Skeletal muscle tissue (tissue), 4 donors: ENCODE measurements around the gene ZNF777. TPM values are rescaled to one million over a fixed set of nuclear protein-coding genes. Genes with fewer than 3 reads are reported as not detected.
A peak's percentile ranks its signal among the peaks of the same experiment; 100 is the strongest.

Experiments
- H3K27ac ChIP-seq: one replicate; pipeline ENCODE4 v1.7.0; 2013; ENCODE audit warnings: mild to moderate bottlenecking, low read depth, low read length, inconsistent platforms
- H3K27me3 ChIP-seq, 3 donors: one replicate each; pipeline ENCODE4 v1.7.0; 2013; ENCODE audit warnings: low read length in 3 of 3; ENCODE audit not compliant: control insufficient read depth in 3 of 3, insufficient read depth in 3 of 3
- H3K36me3 ChIP-seq, 3 donors: one replicate each; pipeline ENCODE4 v1.7.0; 2013; ENCODE audit warnings: low read length in 3 of 3; ENCODE audit not compliant: control insufficient read depth in 3 of 3, insufficient read depth in 3 of 3
- H3K4me1 ChIP-seq, 3 donors: one replicate each; pipeline ENCODE4 v1.7.0; 2013; ENCODE audit warnings: low read length in 3 of 3, mild to moderate bottlenecking in 3 of 3; ENCODE audit not compliant: control insufficient read depth in 3 of 3, insufficient read depth in 3 of 3
- H3K4me3 ChIP-seq, 3 donors: one replicate each; pipeline ENCODE4 v1.7.0; 2013; ENCODE audit warnings: low read length in 3 of 3
- H3K9ac ChIP-seq, 3 donors: one replicate each; pipeline ENCODE4 v1.7.0; 2013; ENCODE audit warnings: low read length in 3 of 3, mild to moderate bottlenecking in 3 of 3, moderate library complexity in 2 of 3, low read depth in 1 of 3
- H3K9me3 ChIP-seq, 3 donors: one replicate each; pipeline ENCODE4 v1.7.0; 2013; ENCODE audit warnings: low read length in 3 of 3; ENCODE audit not compliant: control insufficient read depth in 3 of 3
- total RNA-seq: library from RNA; depleted of rRNA; stranded (reverse); fragments of >200 nt; gene quantifications from one replicate; pipeline ENCODE4 v1.2.3, GENCODE V29; 2014
- donor health status: Osteomylitis.

Gene ZNF777
- 2.1 TPM for total RNA-seq

DNA sequence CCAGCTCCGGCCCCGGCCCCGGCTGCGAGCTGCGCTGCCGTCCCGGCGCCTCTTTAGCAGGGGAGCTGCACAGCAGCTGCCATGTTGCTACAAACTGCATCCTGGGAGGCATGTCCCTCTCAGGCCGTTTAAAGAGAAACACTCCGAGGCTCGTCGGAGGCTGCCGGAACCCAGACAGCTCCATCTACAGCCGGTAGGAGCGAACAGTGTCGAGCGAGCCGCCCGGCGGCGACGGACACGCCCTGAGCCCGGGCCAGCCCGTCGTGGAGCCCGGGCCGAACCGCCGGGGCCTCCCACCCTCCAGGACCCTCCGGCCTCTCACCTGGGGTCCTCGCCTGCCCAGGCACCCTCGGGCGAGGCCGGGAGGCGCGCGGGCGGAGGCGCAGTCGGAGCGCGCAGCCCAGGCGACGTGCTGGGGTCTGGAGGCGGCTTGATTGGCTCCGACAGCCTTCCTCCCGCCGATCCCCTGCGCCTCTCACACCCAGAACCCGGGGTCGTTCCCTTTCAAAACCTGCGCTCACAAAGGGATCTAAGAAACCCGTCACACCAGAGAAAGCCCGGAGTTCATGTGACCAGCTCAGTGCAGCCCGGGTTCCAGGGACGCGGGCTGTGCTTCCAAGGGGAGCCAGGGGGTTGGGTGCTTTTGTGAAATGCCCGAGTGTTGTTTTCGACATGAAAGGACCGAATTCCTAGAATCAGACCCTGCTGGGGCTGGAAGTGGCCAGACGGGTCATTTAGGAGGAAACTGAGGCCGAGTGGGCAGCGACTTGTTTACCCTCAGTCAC is at the start of gene ZNF777:
ZNF777 (minus strand) TSS at position 570 of the 785 bp plus-strand sequence. CDS start 5,040 bp downstream, outside the sequence.
- Histone ChIP-seq H3K9me3 (no peaks in the 10 kb centered on the region), H3K27ac (peak within 1 kb of the TSS; percentile 19), H3K4me3 (peak within 1 kb of the TSS; percentile 75 to 82 (median 80)), H3K36me3 (peaks cover 2 to 3% (median 3%) of the 10 kb centered on the region in 3 donors), H3K4me1 (peaks cover 16 to 17% (median 16%) of the 10 kb centered on the region in 3 donors), H3K27me3 (no peaks in the 10 kb centered on the region), H3K9ac (peak within 1 kb of the TSS; percentile 57 to 85 (median 79))

DNA sequence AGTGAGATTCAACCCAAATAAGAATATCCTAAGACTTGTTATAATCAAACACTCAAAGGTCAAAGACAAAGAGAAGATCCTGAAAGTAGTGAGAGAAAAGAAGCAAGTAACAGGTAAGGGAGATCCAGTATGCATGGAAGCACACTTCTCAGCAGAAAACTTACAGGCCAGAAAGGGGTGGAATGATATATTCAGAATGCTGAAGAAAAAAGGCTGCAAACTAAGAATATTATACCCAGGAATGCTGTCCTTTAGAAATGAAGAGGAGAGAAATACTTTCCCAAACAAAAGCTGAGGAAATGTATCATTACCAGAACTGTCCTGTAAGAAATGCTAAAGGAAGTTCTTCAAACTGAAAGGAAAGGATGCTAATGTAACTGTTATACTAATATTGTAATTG is 49.4 kb upstream of the ZNF777 start:
- H3K36me3 ChIP-seq: no peaks in the 10 kb centered on the region
- H3K27ac ChIP-seq: no peak overlapping the region
- no peaks in the 10 kb centered on the region for H3K27me3 ChIP-seq
- H3K4me3 ChIP-seq: peak overlapping the region in 1 of 3 donors; percentile 14
- peaks cover 7 to 16% (median 12%) of the 10 kb centered on the region in 3 donors for H3K9me3 ChIP-seq
- H3K9ac ChIP-seq: no peak overlapping the region
- no peaks in the 10 kb centered on the region for H3K4me1 ChIP-seq

DNA sequence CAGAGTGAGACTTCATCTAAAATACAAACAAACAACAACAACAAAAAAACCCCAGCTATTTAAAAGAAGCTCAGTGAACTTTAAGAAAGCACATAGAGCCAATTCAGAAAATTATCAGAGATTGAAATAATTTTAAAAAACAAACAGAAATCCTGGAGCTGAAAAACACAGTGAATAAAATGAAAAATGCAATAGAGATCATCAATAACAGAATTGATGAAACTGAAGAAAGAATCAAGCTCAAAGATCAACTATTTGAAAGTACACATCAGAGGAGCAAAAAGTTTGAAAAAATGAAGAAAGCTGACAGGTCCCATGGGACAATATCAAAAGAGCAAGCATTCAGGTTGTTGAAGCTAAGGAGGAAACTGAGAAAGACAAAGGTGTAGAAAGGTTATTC is 48.9 kb upstream of the ZNF777 start:
- H3K27ac ChIP-seq: no peak overlapping the region
- no peaks in the 10 kb centered on the region for H3K27me3 ChIP-seq
- no peak overlapping the region for H3K4me3 ChIP-seq
- no peak overlapping the region for H3K9ac ChIP-seq
- H3K9me3 ChIP-seq: peaks cover 7 to 16% (median 12%) of the 10 kb centered on the region in 3 donors
- no peaks in the 10 kb centered on the region for H3K4me1 ChIP-seq
- no peaks in the 10 kb centered on the region for H3K36me3 ChIP-seq

DNA sequence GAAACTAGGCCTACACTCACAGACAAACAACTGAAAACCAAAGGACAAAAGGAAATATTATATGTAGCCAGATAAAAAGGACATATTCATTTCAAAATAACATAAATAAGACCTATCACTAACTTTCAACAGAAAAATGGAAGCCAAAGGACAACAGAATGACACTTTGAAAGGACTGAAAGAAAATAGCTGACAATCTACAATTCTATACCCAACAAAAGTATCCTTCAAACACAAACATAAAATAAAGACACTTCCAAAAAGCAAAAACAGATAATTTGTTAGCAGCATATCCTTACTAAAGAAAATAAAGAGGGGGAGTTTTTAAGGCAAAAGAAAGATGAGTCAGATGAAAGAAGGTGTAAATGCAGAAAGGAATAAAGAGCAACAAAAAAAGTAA is 44.7 kb upstream of the ZNF777 start:
- Histone ChIP-seq H3K9me3 (peaks cover 7 to 14% (median 7%) of the 10 kb centered on the region in 3 donors), H3K9ac (no peak overlapping the region), H3K27me3 (no peaks in the 10 kb centered on the region), H3K4me1 (no peaks in the 10 kb centered on the region), H3K36me3 (no peaks in the 10 kb centered on the region), H3K4me3 (no peak overlapping the region), H3K27ac (no peak overlapping the region)

DNA sequence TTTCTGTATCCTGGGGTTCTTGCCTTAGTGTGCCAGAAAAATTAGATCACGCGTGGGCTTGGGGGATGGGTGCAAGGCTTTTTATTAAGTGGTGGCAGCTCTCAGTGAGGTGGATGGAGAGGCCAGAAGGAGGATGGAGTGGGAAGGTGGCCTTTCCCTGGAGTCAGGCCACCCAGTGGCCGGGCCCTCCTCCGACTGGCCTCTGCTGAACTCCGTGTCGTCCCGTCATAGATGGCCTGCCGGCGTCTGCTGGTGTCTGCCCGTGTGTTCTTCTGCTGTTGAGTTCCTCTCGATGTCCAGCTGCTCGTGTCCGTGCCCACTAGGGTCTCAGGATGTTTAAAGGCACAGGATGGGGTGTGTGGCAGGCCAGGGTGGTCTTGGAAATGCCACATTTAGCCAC is 40.8 kb upstream of the ZNF777 start:
- Histone ChIP-seq H3K4me1 (peaks cover 0 to 3% (median under 1%) of the 10 kb centered on the region in 3 donors), H3K4me3 (no peak overlapping the region), H3K36me3 (no peaks in the 10 kb centered on the region), H3K9ac (no peak overlapping the region), H3K27ac (no peak overlapping the region), H3K9me3 (peaks cover 0 to 4% (median 0%) of the 10 kb centered on the region in 3 donors), H3K27me3 (no peaks in the 10 kb centered on the region)

DNA sequence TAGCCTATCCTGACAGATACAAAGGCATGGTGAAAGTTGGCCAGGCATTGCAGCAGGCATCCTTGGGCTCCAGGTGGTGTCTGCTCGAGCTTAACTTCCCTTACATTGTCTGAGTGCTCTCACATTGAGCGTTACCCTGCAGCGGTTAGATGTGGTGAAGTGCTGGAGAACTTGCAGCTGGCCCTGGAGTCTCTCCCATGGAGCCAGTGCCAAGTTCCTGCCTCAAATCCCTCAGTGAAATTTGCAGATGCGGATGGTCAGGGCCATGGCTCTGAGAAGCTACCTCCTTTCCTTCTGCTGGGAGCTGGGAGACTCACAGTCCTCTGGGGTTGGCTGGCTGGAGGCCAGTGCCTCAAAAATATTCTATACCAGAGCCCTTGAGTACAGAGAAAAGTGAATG is 40.0 kb upstream of the ZNF777 start:
- Histone ChIP-seq H3K9ac (no peak overlapping the region), H3K27ac (no peak overlapping the region), H3K27me3 (no peaks in the 10 kb centered on the region), H3K36me3 (no peaks in the 10 kb centered on the region), H3K4me1 (peaks cover 5 to 10% (median 8%) of the 10 kb centered on the region in 3 donors), H3K9me3 (no peaks in the 10 kb centered on the region), H3K4me3 (no peak overlapping the region)

DNA sequence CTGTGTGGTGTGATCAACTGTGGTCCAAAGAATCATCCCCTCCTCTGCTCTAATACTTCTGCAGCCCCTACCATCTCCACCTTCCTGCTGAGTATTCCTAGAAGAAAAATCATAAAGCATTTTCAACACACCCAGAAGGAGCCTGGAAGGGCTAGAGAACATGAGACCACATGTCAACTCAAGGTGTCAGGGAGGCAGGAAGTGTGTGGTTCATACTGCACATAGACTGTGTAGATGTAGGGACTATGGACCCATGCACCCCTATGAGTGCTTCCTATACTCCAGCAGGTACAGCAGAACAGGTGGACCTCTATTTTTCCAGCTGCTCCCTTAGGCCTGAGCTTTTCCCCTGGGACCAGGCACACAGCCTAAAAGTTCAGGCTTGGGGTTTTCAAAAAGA is 39.3 kb upstream of the ZNF777 start:
- Histone ChIP-seq H3K9me3 (no peaks in the 10 kb centered on the region), H3K9ac (no peak overlapping the region), H3K4me3 (no peak overlapping the region), H3K36me3 (no peaks in the 10 kb centered on the region), H3K27me3 (no peaks in the 10 kb centered on the region), H3K27ac (no peak overlapping the region), H3K4me1 (peaks cover 12 to 17% (median 15%) of the 10 kb centered on the region in 3 donors)

DNA sequence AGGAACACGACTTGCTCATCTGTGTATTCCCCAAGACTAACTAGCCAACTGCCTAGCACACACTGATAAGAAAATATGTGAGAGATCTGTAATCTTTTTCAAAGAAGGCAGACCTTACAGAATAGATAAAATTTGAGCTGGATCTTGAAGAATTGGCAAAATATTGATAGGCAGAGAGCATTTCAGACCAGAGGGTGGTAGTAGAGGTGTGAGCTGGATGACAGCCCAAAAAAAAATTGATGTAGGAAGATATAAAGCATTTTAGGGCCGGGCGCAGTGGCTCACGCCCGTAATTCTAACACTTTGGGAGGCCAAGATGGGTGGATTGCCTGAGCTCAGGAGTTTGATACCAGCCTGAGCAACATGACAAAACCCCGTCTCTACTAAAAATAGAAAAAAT is 37.9 kb upstream of the ZNF777 start:
- Histone ChIP-seq H3K27ac (no peak overlapping the region), H3K9ac (peak overlapping the region in 1 of 3 donors; percentile 3), H3K27me3 (no peaks in the 10 kb centered on the region), H3K9me3 (no peaks in the 10 kb centered on the region), H3K4me1 (peaks cover 12 to 24% (median 18%) of the 10 kb centered on the region in 3 donors), H3K4me3 (no peak overlapping the region), H3K36me3 (peaks cover 2 to 3% (median 3%) of the 10 kb centered on the region in 3 donors)

DNA sequence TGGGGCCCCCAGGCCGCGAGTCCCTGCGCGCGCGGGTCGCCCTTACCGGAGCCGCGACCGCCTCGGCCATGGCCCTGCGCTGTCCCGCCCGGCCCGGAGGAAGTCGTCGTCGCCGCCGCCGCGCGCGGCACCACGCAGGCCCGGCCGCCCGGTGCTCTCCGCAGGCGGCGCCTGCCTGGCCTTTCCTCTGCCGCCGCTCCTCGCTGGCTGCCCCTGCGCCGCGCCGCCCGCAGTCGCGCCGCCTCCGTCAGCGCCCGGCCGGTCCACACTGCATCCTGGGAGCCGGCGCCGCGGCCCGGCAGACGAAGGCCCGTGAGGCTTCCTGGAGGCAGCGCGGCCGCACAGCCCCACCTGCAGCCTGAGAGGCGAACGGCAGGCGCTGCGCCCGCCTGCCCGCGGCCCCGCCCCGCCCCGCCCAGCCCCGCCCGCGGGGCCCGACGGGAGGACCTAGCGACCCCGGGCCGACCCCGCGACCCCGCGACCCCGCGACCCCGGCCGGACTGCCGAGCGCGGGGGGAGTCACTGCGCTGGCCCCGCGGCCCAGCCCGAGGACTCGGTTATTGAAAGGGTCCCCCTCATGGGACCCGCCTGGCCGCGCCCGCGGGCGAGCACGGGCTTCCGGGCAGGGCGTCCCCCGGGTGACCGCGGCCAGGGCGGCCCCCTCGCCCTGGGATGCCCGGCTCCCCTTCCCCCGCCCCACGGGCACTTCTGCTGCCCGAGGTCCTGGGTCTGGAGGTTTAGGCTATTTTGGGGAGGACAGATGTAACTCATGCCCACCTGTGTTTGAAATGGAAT is 36.8 kb upstream of the ZNF777 start, which contains the start of gene ZNF746:
ZNF746 (minus strand) TSS at position 343 of the 795 bp plus-strand sequence; CDS start at position 70, 273 bp downstream.
- Histone ChIP-seq H3K27me3 (no peaks in the 10 kb centered on the region), H3K4me3 (peak within 1 kb of the TSS; percentile 69 to 82 (median 76)), H3K9me3 (no peaks in the 10 kb centered on the region), H3K4me1 (peaks cover 12 to 24% (median 18%) of the 10 kb centered on the region in 3 donors), H3K36me3 (peaks cover 13 to 14% (median 14%) of the 10 kb centered on the region in 3 donors), H3K27ac (peak within 1 kb of the TSS; percentile 55), H3K9ac (peak within 1 kb of the TSS; percentile 76 to 85 (median 78))
